Measurements from ENCODE around the gene AK2.
"Not testable (repeated sequence)": the region's sequence is repeated elsewhere in the genome, so short reads cannot be mapped to it uniquely, and the experiment has no call there.

DNA sequence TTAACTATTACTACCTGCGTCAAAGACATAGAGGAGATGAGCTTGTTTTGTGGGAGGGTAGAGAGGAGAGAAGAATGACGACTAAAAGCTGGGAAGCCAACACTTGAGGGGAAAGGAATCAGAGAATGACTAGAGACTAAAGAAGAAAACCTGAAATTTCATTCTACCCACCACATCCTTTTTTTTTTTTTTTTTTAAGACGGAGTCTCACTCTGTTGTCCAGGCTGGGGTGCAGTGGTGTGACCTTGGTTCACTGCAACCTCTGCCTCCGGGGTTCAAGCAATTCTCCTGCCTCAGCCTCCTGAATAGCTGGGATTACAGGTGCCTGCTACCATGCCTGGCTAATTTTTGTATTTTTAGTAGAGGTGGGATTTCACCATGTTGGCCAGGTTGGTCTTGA lies 9.6 kb upstream of the AK2 start:
- not testable (repeated sequence) for TF ChIP-seq ARNTL (CRISPR knock-in tag; IDR thresholded peaks at IDR 0.05; ENCODE audit: borderline replicate concordance, low read depth); RARB (CRISPR knock-in tag; IDR thresholded peaks at IDR 0.05); ZFP30 (CRISPR knock-in tag; IDR thresholded peaks at IDR 0.05)
- TF ChIP-seq, protein P1, sequence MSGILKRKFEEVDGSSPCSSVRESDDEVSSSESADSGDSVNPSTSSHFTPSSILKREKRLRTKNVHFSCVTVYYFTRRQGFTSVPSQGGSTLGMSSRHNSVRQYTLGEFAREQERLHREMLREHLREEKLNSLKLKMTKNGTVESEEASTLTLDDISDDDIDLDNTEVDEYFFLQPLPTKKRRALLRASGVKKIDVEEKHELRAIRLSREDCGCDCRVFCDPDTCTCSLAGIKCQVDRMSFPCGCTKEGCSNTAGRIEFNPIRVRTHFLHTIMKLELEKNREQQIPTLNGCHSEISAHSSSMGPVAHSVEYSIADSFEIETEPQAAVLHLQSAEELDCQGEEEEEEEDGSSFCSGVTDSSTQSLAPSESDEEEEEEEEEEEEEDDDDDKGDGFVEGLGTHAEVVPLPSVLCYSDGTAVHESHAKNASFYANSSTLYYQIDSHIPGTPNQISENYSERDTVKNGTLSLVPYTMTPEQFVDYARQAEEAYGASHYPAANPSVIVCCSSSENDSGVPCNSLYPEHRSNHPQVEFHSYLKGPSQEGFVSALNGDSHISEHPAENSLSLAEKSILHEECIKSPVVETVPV (CRISPR knock-in tag; IDR thresholded peaks at IDR 0.05) = not testable (repeated sequence)
- TF ChIP-seq, protein P2, sequence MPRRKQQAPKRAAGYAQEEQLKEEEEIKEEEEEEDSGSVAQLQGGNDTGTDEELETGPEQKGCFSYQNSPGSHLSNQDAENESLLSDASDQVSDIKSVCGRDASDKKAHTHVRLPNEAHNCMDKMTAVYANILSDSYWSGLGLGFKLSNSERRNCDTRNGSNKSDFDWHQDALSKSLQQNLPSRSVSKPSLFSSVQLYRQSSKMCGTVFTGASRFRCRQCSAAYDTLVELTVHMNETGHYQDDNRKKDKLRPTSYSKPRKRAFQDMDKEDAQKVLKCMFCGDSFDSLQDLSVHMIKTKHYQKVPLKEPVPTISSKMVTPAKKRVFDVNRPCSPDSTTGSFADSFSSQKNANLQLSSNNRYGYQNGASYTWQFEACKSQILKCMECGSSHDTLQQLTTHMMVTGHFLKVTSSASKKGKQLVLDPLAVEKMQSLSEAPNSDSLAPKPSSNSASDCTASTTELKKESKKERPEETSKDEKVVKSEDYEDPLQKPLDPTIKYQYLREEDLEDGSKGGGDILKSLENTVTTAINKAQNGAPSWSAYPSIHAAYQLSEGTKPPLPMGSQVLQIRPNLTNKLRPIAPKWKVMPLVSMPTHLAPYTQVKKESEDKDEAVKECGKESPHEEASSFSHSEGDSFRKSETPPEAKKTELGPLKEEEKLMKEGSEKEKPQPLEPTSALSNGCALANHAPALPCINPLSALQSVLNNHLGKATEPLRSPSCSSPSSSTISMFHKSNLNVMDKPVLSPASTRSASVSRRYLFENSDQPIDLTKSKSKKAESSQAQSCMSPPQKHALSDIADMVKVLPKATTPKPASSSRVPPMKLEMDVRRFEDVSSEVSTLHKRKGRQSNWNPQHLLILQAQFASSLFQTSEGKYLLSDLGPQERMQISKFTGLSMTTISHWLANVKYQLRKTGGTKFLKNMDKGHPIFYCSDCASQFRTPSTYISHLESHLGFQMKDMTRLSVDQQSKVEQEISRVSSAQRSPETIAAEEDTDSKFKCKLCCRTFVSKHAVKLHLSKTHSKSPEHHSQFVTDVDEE (CRISPR knock-in tag; IDR thresholded peaks at IDR 0.05) = not testable (repeated sequence)
- TF ChIP-seq, protein P3, sequence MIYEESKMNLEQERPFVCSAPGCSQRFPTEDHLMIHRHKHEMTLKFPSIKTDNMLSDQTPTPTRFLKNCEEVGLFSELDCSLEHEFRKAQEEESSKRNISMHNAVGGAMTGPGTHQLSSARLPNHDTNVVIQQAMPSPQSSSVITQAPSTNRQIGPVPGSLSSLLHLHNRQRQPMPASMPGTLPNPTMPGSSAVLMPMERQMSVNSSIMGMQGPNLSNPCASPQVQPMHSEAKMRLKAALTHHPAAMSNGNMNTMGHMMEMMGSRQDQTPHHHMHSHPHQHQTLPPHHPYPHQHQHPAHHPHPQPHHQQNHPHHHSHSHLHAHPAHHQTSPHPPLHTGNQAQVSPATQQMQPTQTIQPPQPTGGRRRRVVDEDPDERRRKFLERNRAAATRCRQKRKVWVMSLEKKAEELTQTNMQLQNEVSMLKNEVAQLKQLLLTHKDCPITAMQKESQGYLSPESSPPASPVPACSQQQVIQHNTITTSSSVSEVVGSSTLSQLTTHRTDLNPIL (CRISPR knock-in tag; IDR thresholded peaks at IDR 0.05; ENCODE audit: low read depth) = not testable (repeated sequence)

Data from SK-N-SH treated with all-trans-retinoic acid at 6 μM for 48 hours (cell line).